ENCODE measurements around the gene NUBP2.

NUBP2 gene

GRCh38 chr16:1789643-1790045, 6.9 kb downstream of the NUBP2 start:
- TF ChIP-seq ESRRG (CRISPR knock-in tag; IDR thresholded peaks at IDR 0.05) = no peak
- no peak for TF ChIP-seq CSRNP3 (CRISPR knock-in tag; IDR thresholded peaks at IDR 0.05)
- no peak for TF ChIP-seq TCF4 (CRISPR knock-in tag; IDR thresholded peaks at IDR 0.05; ENCODE audit: borderline replicate concordance)
- no peak for TF ChIP-seq CSDC2 (CRISPR knock-in tag; IDR thresholded peaks at IDR 0.05)
- TF ChIP-seq SNAI2 (CRISPR knock-in tag; IDR thresholded peaks at IDR 0.05) = no peak
- TF ChIP-seq ISL1 (CRISPR knock-in tag; IDR thresholded peaks at IDR 0.05) = no peak
- TF ChIP-seq ZFP3 (CRISPR knock-in tag; IDR thresholded peaks at IDR 0.05) = no peak
- no peak for TF ChIP-seq TOX (CRISPR knock-in tag; IDR thresholded peaks at IDR 0.05; ENCODE audit: borderline replicate concordance)
- TF ChIP-seq ZFP30 (CRISPR knock-in tag; IDR thresholded peaks at IDR 0.05) = no peak
- no peak for TF ChIP-seq POU6F1 (CRISPR knock-in tag; IDR thresholded peaks at IDR 0.05; ENCODE audit: borderline replicate concordance, low read depth)
- no peak for TF ChIP-seq ZNF565 (CRISPR knock-in tag; conservative IDR thresholded peaks at IDR 0.05; ENCODE audit: low read depth)
- TF ChIP-seq RARB (CRISPR knock-in tag; IDR thresholded peaks at IDR 0.05) = no peak
- TF ChIP-seq ZNF8 (CRISPR knock-in tag; IDR thresholded peaks at IDR 0.05) = no peak
- TF ChIP-seq CREB5 (CRISPR knock-in tag; IDR thresholded peaks at IDR 0.05; ENCODE audit: low read depth) = no peak
- no peak for TF ChIP-seq ZC3H10 (CRISPR knock-in tag; IDR thresholded peaks at IDR 0.05)
- TF ChIP-seq ZNF70 (CRISPR knock-in tag; IDR thresholded peaks at IDR 0.05) = no peak
- TF ChIP-seq ARNTL (CRISPR knock-in tag; IDR thresholded peaks at IDR 0.05; ENCODE audit: borderline replicate concordance, low read depth) = no peak
- ATAC-seq = no peak

GRCh38 chr16:1790261-1790610, 7.5 kb downstream of the NUBP2 start:
- ATAC-seq = no peak
- no peak for TF ChIP-seq CSRNP3 (CRISPR knock-in tag; IDR thresholded peaks at IDR 0.05)
- no peak for TF ChIP-seq TCF4 (CRISPR knock-in tag; IDR thresholded peaks at IDR 0.05; ENCODE audit: borderline replicate concordance)
- TF ChIP-seq ZC3H10 (CRISPR knock-in tag; IDR thresholded peaks at IDR 0.05) = no peak
- TF ChIP-seq ZFP30 (CRISPR knock-in tag; IDR thresholded peaks at IDR 0.05) = no peak
- TF ChIP-seq ARNTL (CRISPR knock-in tag; IDR thresholded peaks at IDR 0.05; ENCODE audit: borderline replicate concordance, low read depth) = no peak
- TF ChIP-seq ZNF70 (CRISPR knock-in tag; IDR thresholded peaks at IDR 0.05) = no peak
- TF ChIP-seq TSHZ2 (CRISPR knock-in tag; IDR thresholded peaks at IDR 0.05) = no peak
- no peak for TF ChIP-seq BACH2 (CRISPR knock-in tag; IDR thresholded peaks at IDR 0.05; ENCODE audit: borderline replicate concordance)
- no peak for TF ChIP-seq PPARA (CRISPR knock-in tag; IDR thresholded peaks at IDR 0.05; ENCODE audit: borderline replicate concordance)
- TF ChIP-seq CREB5 (CRISPR knock-in tag; IDR thresholded peaks at IDR 0.05; ENCODE audit: low read depth) = no peak
- no peak for TF ChIP-seq OSR1 (CRISPR knock-in tag; IDR thresholded peaks at IDR 0.05)
